ENCODE data around the gene DNAJC4.

DNAJC4 gene

DNA sequence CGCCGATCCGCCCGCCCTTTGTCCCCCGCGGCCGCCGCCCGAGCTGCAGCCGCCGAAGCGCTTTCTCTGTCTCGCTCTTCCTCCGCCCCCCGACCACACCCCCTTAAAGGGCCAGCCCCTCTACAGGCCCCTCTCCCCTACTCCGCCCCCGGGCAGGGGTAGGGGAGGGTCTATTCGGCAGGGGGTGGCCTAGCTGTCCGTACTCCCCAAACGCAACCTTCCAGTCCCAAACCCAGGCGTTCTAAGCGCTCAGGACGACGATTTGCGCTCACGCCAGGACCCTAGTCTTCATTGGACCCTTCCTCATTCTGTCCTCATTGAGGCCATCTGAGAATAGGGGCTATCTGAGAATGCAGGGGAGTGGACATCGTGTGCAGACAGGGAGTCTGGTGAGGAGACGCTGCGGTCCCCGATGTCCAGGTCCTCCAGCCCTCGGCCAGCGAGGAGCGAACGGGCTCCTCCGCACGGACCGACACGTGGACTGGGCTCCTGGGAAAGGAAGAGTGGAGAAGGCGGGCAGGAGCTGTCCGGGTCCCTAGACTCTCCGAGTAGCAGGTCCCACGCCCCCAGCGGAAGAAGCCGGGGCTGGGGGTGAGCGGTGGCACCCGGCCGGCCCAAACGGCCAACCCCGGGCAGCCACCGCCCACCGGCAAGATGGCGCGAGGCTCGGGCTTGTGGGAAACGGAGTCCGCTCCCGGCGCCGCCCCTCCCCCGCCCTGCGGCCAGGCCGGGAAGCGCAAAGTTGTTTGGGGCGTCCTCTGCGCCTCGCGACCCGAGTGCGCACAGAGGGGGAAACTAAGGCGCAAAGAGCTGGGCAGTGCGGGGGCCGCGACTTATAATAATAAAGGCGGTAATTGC lies 16.8 kb downstream of the DNAJC4 start, which contains the start of gene PPP1R14B:
PPP1R14B (minus strand) TSS at position 73 of the 858 bp plus-strand sequence. CDS start 270 bp downstream, outside the sequence.
- peak; percentile 64 for DNase-seq

DNA sequence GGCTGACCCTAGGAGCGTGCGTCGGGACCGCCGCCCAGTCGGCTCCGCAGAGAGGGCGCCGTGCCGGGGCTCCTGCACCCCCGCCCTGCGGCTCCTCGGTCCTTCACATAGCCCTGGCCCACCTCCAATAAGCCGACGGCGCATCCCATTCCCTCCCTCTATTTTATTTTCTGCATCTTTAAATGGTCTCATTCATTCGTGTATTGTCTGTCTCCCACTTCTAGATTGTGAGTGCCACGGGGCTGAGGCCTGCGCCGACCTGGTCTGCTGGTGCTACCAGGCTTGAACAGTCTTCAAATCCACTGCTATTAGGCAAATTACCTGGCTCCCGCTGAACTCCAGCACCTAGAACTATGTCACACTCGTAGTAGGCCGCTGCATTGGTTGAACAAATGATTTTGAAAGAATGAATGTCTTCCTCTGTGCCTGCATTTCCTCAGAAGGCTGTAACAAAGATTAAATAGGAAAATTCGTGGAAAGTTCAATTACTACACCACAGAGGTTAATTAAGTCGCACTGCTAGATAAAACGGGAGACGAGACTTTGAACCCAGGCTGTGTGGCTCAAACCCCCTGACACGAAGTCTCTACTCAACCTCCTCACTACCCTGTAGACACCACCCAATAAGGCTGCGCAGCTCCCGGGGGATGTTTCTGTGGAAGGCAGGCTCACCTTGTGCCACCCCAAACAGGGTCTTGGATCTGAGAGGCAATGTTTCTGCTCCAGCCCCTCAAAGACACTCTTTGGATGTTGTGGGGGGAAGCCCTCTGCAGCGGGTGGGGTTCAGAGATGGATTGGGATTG lies 17.6 kb downstream of the DNAJC4 start:
- no peak for DNase-seq

DNA sequence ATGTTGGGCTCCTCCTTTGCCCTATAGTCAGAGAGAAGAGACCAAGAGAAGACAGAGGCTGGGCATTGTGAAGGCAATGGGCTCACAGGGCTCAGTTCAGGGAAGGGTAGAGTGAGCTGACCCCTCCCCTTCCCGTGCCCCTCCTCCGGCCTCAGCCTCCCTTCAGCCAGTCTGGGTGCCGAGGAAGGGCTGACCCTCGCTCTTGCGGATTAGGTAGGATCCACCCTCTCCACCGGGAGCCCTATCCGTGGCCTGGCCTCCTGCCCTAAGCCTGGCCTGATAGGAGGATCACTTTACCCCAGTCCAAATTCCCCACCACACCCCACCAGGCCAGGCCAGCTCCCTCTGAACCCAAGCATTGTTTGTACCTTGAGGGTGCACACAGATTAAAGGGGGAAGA lies 18.2 kb downstream of the DNAJC4 start:
- no peak for DNase-seq

DNA sequence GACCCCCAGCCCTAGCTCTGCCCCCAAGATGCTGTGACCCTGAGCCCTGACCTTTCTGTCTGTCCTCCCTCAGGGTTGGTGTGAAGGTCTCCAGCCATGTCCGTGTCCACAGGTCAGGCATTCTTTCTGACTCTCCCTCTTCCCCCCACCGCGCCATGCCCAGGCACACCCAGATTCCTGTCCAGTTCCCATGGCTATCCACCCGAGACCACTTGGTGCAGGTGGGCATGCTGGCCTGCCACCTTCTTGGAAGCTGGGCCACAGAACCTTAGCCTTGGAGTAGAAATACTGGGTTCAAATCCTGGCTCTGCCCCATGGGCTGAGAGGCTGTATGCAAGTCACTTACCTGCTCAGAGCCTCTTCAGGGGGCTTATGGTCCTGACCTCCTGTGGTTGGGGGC lies 18.7 kb downstream of the DNAJC4 start:
- no peak for DNase-seq

DNA sequence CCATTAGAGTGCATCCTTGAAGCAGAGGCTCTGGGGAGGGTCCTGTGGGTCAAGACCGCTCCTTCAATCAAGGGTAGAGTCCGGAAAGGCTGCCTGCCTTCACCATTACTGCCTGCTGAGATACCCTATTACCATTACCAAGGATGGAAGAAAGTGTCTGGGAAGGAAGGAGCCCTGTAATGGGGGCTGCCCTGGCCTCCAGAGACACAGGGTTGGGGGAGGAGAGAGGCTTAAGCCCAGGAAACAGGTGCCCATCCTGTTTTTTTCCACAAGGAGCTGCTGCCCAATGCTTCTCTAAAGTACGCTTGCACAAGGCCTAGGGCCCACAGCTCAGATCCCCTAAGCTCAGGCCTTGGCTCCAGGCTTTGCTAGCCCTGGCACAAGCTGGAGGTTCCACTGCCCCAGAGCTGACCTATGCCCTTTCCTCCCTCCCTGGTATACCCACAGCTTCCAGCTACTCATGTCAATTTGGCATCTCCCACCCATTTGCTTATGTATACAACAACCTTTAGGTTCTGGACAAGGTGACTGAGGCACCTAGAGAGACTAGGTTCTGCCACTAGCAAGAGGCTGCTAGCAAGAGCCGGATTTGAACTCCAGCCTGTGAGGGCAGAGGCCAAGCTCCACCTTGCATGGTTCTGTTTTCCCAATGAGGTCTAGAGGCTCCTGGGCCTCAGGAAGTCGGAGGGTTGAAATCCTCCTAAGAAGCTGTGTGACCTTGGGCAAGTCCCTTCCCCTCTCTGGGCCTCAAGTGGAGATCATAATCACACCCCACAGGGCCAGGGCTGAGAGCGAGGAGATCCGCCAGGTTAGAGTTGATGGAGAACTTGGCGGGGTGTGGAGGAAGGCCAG lies 19.4 kb downstream of the DNAJC4 start:
- DNase-seq = no peak

DNA sequence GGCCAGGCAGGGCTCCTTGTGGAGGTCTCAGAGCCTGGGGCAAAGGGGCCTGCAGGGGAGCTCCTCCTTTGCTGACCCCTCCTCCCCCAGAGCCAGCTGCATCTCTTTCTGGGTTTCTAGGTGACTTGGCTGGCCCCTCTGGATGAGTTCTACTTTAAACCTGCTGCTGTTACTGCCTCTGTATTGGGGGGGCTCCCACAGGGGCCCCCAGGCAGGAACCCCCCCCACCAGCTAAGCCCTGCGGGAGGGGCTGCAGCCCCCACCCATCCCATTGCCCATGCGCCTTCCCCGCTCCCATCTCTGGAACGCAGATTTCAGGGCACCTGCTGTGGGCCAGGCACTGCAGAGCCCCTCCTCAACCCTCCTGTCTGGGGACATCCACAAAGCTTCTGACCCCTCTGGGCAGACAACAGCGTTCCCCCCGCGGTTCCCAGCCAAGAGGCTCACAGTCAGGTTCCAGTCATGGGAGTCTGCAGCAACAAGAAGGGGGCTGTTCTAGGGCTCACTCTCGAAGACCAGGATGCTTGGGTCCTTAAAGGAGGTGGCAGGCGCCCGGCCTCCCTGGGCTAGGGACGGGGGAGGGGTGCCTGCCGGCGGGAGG lies 20.2 kb downstream of the DNAJC4 start:
- no peak for DNase-seq

DNA sequence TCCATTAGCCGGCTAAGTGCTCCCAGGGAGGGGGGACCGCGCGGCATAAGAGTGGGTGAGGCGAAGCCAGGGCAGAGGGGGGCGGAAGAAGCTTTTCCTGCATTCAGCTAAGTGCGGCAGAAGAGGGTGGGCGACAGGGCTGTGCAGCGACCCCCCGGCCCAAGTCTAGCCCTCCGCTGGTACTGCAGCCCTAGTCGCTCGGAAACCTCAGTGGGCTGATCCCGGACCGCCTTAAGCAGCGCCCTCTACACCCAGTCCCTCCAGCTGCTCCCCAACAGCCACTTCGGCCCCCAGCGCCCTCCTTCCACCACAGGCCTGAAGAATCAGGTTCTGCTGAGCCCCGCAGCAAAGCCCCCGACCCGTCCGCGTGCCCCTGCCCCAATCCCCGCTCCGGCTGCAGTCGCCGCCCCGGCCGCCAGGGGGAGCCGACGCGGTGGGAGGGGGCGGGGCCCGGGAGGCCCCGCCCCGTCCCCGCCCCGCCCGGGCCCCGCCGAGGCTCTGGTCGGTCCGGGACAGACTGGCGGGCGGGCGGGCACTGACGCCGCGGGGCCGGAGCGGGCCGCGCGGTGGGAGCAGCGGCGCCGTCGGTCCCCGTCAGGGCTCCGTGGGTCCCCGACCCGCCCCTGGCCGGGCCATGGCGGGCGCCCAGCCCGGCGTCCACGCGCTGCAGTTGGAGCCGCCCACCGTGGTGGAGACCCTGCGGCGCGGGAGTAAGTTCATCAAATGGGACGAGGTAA lies 20.8 kb downstream of the DNAJC4 start, which contains the start of gene PLCB3:
PLCB3 (plus strand) TSS at position 515 of the 737 bp plus-strand sequence; CDS start at position 635, 120 bp downstream.
- no peak for DNase-seq

DNA sequence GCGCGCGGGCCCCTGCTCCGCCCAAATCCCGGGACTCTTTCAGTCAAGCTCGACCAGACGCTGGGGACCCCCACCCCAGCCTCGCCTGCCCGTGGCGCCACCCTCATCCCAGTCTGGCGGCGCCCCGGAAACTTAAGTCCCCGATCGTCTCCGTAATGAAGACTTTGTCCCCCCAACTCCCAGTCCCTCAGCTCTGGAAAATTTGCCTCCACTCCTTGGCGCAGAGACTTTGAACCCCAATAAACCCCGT lies 21.3 kb downstream of the DNAJC4 start:
- no peak for DNase-seq

DNA sequence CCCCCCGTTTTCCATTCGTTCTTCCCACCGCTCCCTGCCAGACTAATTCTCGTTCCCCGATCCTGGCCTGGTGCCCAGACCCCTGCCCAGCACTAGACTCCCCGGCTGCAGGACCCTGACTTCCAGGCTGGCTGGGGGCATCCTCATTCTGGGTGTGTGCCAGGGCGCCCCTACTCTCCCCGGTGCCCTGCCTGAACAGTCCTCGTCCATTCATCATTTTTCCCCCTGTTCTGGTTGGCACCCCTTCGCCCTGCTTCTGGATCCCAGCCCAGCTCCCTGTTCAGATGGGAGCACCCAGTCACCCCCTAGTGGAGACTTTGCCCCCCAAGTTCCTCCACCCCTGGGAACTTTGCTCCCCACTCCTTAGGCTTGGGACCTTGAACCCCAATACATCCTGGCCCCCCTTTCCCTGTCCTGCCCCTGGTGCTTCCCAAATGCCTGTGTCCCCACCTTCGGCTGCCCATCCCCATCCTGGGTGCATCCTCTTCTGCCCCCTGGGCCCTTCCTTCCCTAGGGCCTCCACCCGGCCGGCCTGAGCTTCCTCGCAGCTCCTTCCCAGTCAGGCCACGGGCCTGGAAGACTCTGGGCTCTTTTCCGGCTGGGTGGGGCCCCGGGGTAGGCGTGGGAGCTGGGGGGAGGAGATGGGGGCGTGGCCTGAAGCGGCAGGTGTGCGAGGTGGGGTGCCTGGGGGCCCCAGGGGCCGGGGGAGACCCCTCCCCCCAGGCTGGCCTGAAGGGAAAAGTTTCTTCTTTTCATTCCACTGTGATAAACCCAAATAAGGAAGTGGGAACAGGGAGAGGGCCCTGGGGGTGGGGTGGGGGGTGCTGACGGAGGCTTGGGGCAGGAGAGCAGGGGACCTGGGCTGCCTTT lies 21.9 kb downstream of the DNAJC4 start:
- DNase-seq = no peak

DNA sequence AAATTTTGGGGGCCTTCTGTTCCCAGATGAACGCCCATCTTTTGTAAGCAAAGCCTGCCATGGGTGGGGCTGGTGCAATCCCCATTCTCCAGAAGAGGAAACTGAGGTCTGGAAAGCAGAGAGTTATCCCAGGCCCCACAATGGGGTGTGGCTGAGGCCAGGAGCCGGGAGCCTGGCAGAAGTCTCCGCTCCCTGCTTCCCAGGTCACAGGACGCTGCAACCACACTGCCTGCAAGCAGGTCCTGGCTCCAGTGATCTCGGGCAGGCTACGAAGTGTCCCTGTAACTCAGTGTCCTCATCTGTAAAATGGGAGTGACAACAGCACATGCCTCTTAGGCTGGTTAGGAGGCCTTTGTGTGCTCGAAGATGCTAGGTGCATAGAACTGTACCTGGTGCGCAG lies 22.7 kb downstream of the DNAJC4 start:
- no peak for DNase-seq

DNA sequence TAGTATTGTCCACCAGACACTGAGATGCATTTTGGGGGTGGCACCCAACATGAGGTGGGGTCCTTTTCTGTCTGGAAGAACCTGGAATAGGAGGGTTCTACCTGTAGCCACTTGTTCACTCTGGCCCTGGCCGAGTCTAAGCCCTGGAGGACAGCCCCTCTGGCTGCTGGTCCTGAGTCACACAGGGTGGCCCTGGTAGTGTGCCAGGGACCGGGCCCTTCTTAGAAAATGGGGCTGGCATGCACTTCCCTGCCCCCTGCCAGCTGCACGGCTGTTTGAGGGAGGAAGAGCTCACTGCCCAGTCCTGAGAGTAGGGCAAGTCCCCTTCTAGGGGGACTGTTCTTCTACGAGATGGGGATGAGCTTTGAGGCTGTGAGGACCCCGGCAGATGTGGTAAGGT lies 23.1 kb downstream of the DNAJC4 start:
- no peak for DNase-seq

DNA sequence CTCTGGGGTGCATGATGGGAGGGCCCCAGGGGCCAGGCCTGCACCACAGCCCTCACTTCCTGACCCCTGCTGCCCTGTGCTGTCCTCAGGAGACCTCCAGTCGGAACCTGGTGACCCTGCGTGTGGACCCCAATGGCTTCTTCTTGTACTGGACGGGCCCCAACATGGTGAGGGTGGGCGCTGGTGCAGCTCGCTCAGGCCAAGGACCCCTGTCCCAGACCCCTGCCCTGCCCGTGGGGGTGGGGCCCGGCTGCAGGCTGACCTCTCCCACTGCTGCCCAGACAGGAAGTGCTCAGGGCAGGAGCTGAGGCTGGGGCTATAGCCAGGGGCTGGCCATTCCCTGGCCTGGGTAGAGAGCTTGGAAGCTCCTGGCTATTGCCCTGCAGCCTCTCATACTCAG lies 24.0 kb downstream of the DNAJC4 start:
- DNase-seq = no peak

DNA sequence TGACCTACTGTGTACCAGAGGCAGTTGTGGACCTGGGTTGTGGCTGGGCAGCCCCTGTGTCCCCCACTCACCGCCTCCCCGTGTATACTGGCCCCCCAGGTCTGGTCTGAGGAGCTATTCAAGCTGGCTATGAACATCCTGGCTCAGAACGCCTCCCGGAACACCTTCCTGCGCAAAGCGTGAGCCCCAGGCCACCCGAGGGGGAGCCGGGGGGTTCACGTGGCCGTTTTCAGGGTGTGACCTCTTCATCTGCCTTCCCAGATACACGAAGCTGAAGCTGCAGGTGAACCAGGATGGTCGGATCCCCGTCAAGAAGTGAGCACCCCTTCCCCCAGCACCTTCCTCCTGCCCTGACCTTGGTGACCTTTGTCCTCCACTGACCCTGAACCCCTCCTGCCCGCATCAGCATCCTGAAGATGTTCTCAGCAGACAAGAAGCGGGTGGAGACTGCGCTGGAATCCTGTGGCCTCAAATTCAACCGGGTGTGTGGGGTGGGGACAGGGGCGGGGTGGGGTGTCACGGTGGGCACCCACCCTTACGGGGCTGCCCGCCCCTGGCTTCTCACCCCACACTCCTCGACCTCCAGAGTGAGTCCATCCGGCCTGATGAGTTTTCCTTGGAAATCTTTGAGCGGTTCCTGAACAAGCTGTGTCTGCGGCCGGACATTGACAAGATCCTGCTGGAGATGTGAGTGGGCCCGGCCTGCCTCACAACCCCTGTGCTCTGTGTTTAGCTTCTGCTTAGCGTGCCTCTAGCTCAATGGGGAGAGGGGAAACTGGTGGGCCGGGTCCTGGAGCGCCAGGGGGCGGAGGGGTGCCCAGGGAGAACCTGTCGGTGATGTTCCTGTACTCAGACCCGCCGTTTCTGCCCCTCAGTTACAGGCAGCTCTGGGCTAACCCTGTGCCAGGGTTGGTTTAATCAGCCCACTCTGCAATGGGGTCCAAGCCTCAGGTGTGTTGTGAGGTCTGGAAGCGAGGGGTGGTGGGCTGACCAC lies 25.1 kb downstream of the DNAJC4 start:
- no peak for DNase-seq

DNA sequence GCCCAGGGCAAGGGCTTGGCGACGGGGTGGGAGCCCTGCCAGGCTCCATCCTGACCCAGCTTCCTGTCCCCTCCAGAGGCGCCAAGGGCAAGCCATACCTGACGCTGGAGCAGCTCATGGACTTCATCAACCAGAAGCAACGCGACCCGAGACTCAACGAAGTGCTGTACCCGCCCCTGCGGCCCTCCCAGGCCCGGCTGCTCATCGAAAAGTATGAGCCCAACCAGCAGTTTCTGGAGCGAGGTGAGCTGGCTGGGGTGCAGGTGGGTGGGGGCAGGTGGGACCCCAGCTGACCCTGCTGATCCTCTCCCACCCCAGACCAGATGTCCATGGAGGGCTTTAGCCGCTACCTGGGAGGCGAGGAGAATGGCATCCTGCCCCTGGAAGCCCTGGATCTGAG lies 26.0 kb downstream of the DNAJC4 start:
- DNase-seq = no peak

DNA sequence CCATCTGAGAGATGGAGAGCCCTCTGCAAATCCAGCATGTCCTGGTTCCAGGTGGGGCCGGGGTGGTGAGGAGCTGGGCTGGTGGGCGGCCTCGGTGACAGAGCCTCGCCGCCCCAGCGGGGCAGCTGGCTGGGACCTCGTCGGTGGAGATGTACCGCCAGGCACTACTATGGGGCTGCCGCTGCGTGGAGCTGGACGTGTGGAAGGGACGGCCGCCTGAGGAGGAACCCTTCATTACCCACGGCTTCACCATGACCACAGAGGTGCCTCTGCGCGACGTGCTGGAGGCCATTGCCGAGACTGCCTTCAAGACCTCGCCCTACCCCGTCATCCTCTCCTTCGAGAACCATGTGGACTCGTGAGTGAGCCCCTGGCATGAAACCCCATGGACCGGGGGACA lies 28.0 kb downstream of the DNAJC4 start:
- no peak for DNase-seq

DNA sequence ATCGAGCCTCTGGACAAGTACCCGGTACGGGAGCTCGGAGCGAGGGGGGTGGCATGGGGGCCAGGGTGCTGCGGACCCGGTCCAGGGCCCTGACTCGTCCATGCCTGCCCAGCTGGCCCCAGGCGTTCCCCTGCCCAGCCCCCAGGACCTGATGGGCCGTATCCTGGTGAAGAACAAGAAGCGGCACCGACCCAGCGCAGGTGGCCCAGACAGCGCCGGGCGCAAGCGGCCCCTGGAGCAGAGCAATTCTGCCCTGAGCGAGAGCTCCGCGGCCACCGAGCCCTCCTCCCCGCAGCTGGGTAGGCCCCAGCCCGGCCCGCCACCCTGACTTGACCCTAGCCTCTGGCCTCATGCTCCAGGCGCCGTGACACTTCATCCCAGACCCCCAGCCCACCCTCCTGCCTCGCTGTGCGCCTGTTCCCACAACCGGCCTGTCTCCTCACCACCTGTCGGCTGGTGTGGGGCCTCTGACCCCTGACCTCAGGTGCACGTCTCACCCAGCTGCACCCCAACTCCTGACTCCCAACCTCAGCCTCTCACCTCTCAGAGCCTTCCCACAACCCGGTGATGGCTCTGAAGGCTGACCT lies 28.7 kb downstream of the DNAJC4 start:
- no peak for DNase-seq

DNA sequence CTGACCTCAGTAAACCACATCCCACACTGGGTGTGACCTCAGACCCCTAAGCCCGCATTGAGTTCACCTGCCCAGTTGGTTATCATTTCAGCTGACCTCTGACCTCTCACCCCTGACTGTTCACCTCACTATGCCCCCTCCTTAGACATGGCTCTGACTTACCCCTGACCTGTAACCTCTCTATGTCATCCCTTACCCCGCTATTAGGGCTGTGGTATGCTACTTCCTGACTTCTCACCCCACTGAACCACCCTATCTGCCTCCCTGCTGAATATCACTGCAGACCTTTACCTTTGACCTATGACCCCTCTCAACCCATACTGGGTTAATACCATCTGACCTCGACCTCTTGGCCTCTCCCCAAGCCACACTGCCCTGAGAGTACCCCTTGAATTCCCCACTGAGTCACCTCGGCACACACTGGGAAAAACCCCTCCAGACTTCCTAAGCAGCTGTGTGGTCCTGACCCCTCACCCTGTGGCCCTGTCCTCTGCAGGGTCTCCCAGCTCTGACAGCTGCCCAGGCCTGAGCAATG lies 29.3 kb downstream of the DNAJC4 start:
- no peak for DNase-seq

DNA sequence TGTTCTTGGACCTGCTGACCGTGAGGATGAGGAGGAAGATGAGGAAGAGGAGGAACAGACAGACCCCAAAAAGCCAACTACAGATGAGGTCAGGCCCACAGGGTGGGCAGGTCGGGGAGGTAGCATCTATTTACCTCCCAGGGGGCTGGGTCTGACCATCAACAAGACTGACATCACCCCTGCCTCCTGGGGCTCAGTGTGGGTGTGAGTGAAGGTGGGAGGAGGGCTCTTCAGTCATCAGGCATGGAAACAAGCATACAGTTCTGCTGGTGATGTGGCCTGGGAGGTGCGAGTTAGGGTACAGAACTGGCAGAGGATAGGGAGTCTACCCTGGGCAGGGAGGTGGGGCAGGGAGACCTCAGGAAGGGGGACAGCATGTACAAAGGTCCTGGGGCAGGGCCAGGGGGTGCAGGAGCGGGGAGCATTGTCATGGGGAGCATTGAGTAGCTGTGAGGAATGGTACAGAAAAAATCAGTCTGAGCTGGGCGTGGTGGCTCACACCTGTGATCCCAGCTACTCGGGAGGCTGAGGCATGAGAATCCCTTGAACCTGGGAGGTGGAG lies 29.9 kb downstream of the DNAJC4 start:
- DNase-seq = no peak

DNA sequence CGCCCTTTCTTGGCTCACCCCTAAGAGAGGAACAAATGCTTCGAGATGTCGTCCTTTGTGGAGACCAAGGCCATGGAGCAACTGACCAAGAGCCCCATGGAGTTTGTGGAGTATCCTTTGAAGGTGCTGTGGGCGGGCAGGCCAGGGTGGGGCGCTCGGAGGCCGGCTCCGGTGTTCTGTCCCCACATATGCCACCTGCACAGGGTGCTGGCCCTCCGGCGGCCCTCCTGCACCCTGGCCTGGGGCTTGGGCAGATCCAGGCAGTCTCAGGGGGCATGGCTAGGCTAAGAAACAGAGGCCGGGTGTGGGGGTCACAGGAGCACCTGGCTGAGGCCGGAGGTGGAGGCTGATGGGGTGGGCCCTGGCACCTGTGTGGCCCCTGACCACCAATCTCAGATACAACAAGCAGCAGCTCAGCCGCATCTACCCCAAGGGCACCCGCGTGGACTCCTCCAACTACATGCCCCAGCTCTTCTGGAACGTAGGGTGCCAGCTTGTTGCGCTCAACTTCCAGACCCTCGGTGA lies 31.3 kb downstream of the DNAJC4 start:
- no peak for DNase-seq
